Ectodermal cell (in vitro differentiated cells): ENCODE data around the gene TMEM213.

ENCODE experiments used
- H3K27ac ChIP-seq: 2 replicates; pipeline ENCODE4 v1.7.0; 2013; ENCODE audit warnings: mild to moderate bottlenecking, low read depth, low read length; ENCODE audit not compliant: insufficient read depth, poor library complexity, severe bottlenecking
- H3K27me3 ChIP-seq: 2 replicates; pipeline ENCODE4 v1.7.0; 2013; ENCODE audit warnings: mild to moderate bottlenecking, low read length; ENCODE audit not compliant: insufficient read depth, control insufficient read depth, poor library complexity, severe bottlenecking
- H3K36me3 ChIP-seq: one replicate; pipeline ENCODE4 v1.7.0; 2013; ENCODE audit warnings: low read length; ENCODE audit not compliant: control insufficient read depth, insufficient read depth
- H3K4me1 ChIP-seq: one replicate; pipeline ENCODE4 v1.7.0; 2013; ENCODE audit warnings: low read length; ENCODE audit not compliant: control insufficient read depth, insufficient read depth
- H3K4me3 ChIP-seq: 2 replicates; pipeline ENCODE4 v1.7.0; 2013; ENCODE audit warnings: low read depth, low read length, control low read depth; ENCODE audit not compliant: insufficient read depth
- H3K9me3 ChIP-seq: 2 replicates; pipeline ENCODE4 v1.7.0; 2013; ENCODE audit warnings: mild to moderate bottlenecking, low read length, moderate library complexity; ENCODE audit not compliant: control insufficient read depth
- WGBS, 2 experiments: methylation state at CpG; one replicate each; pipeline ENCODE4 v1.1.7; 2013; ENCODE audit warnings: missing lambda C conversion rate in 2 of 2; 5-methylcytosine and 5-hydroxymethylcytosine counted together

Gene TMEM213

GRCh38 chr7:138885383-138886147 is 87.8 kb downstream of the TMEM213 start:
- Histone ChIP-seq H3K27me3 (no peaks in the 10 kb centered on the region), H3K27ac (no peak overlapping the region), H3K4me3 (no peak overlapping the region), H3K36me3 (peaks cover 9% of the 10 kb centered on the region), H3K4me1 (peaks cover 8% of the 10 kb centered on the region), H3K9me3 (no peaks in the 10 kb centered on the region)
- 94 to 96% methylated on average over 11 to 13 of the region's 13 CpGs for WGBS, 2 experiments

- no peak overlapping the region for H3K4me3 ChIP-seq
- H3K9me3 ChIP-seq = no peaks in the 10 kb centered on the region
- peaks cover 16% of the 10 kb centered on the region for H3K4me1 ChIP-seq
- no peaks in the 10 kb centered on the region for H3K27me3 ChIP-seq
- 82 to 90% methylated on average over 4 of the region's 4 CpGs for WGBS, 2 experiments
- H3K36me3 ChIP-seq = no peaks in the 10 kb centered on the region
- no peak overlapping the region for H3K27ac ChIP-seq
These were observed 88.7 kb downstream of the TMEM213 start for GRCh38 chr7:138886501-138886917.

GRCh38 chr7:138887085-138887710 is 89.4 kb downstream of the TMEM213 start:
- no peak overlapping the region for H3K27ac ChIP-seq
- no peaks in the 10 kb centered on the region for H3K27me3 ChIP-seq
- no peaks in the 10 kb centered on the region for H3K36me3 ChIP-seq
- H3K4me3 ChIP-seq = no peak overlapping the region
- H3K4me1 ChIP-seq = peaks cover 16% of the 10 kb centered on the region
- H3K9me3 ChIP-seq = no peaks in the 10 kb centered on the region
- 80 to 90% methylated on average over 8 of the region's 9 CpGs for WGBS, 2 experiments
